ENCODE measurements around the gene CALHM4. TPM values are rescaled to one million over a fixed set of nuclear protein-coding genes. Genes with fewer than 3 reads are reported as not detected.

Gene CALHM4
- total and polyA plus RNA-seq, 2 of the 4 experiments (the other 2 are of a cell fraction), result 0.07 TPM; not detected in 1

- no peak overlapping the region for H3K4me2 ChIP-seq (ENCODE audit: low read depth, low read length)
- in situ Hi-C loops (cut with MboI; ENCODE audit: low sequenced_read_pairs), result no loop called here
- H3K18ac ChIP-seq (ENCODE audit: low read depth, low read length), result no peak overlapping the region
- H3K4me3 ChIP-seq (ENCODE audit: insufficient read depth, low read depth, low read length), result no peak overlapping the region
- H2BK15ac ChIP-seq (ENCODE audit: low read depth, low read length), result no peak overlapping the region
- ChIA-PET CTCF (no interaction called here), POLR2A (ENCODE audit: unreplicated experiment) (no interaction called here)
- H3K27me3 ChIP-seq (ENCODE audit: control insufficient read depth, insufficient read depth, low read length), result no peaks in the 10 kb centered on the region
- no peaks in the 10 kb centered on the region for H3K9me3 ChIP-seq (ENCODE audit: control insufficient read depth, insufficient read depth, low read length)
- no peak overlapping the region for H4K91ac ChIP-seq (ENCODE audit: insufficient read depth, low read depth, low read length)
- H3K9ac ChIP-seq (ENCODE audit: low read depth, low read length), result no peak overlapping the region
- H4K5ac ChIP-seq (ENCODE audit: low read depth, low read length), result no peak overlapping the region
- H3K9me1 ChIP-seq (ENCODE audit: insufficient read depth, low read length), result no peaks in the 10 kb centered on the region
- no TSS peak for BruUV-seq (replicated peaks)
- H2BK5ac ChIP-seq (ENCODE audit: low read depth, low read length, poor library complexity, severe bottlenecking), result no peak overlapping the region
- no peak overlapping the region for H2BK120ac ChIP-seq (ENCODE audit: low read depth, low read length)
- H2AK9ac ChIP-seq (replicated peaks; ENCODE audit: low read depth, low read length, poor library complexity), result no peak overlapping the region
- no peaks in the 10 kb centered on the region for H3K4me1 ChIP-seq (ENCODE audit: control insufficient read depth, insufficient read depth, low read length)
- no peak for DNase-seq
- H2BK20ac ChIP-seq (ENCODE audit: low read depth, low read length), result no peak overlapping the region
- no peak overlapping the region for H2AFZ ChIP-seq (replicated peaks; ENCODE audit: low read length, poor library complexity)
- no peak overlapping the region for H3K56ac ChIP-seq (ENCODE audit: extremely low read depth, insufficient read depth, low read length)
- no peak for ATAC-seq (ENCODE audit: low read depth)
- H3K23ac ChIP-seq (ENCODE audit: low read depth, low read length), result no peak overlapping the region
- no peak overlapping the region for H3K4ac ChIP-seq (ENCODE audit: low read depth, low read length)
- TF ChIP-seq NFE2L2 (IDR thresholded peaks at IDR 0.05; ENCODE audit: low read depth, low read length), result no peak
- TF ChIP-seq MAZ (IDR thresholded peaks at IDR 0.05; ENCODE audit: borderline replicate concordance, low read depth, low read length), result no peak
- TF ChIP-seq MAFK (IDR thresholded peaks at IDR 0.05; ENCODE audit: low read depth, low read length), result no peak
- no peak for TF ChIP-seq USF2 (IDR thresholded peaks at IDR 0.05; ENCODE audit: low read depth, low read length)
- TF ChIP-seq POLR2A (IDR thresholded peaks at IDR 0.05; ENCODE audit: low read depth, low read length), result no peak
- TF ChIP-seq CHD1 (IDR thresholded peaks at IDR 0.05; ENCODE audit: low read depth, low read length), result no peak
- no peak for TF ChIP-seq FOS (IDR thresholded peaks at IDR 0.05; ENCODE audit: low read depth, low read length)
- TF ChIP-seq SMC3 (IDR thresholded peaks at IDR 0.05; ENCODE audit: low read depth, low read length), result no peak
- no peak for TF ChIP-seq RFX5 (IDR thresholded peaks at IDR 0.05; ENCODE audit: low read depth, low read length)
- no peak for TF ChIP-seq MXI1 (IDR thresholded peaks at IDR 0.05; ENCODE audit: borderline replicate concordance, low read depth, low read length)
- no peak for TF ChIP-seq BHLHE40 (IDR thresholded peaks at IDR 0.05; ENCODE audit: low read depth, low read length)
- no peak for TF ChIP-seq RAD21 (IDR thresholded peaks at IDR 0.05; ENCODE audit: low read length)
- no peak for TF ChIP-seq ELK1 (IDR thresholded peaks at IDR 0.05; ENCODE audit: borderline replicate concordance, low read depth, low read length)
- TF ChIP-seq RCOR1 (IDR thresholded peaks at IDR 0.05; ENCODE audit: insufficient replicate concordance, low read length), result no peak
- no peak for TF ChIP-seq CTCF (conservative IDR thresholded peaks at IDR 0.05; ENCODE audit: low read depth, low read length)
- H3K14ac ChIP-seq (replicated peaks; ENCODE audit: low read depth, low read length), result no peak overlapping the region
- no peaks in the 10 kb centered on the region for H4K20me1 ChIP-seq (ENCODE audit: insufficient read depth, low read length)
- H4K8ac ChIP-seq (ENCODE audit: low read depth in 2 of 2, low read length in 2 of 2), result no peak overlapping the region
- H3K79me1 ChIP-seq (ENCODE audit: low read depth in 1 of 2, low read length in 2 of 2), result peaks cover 9 to 15% of the 10 kb centered on the region in 2 experiments; a peak in 3 of 4 replicates
- intact Hi-C loops (cut with micrococcal nuclease), result loop anchor here (5.0 kb wide), 1 partner anchor 66 kb away; no protein-coding TSS in a partner anchor
- H3K36me3 ChIP-seq (ENCODE audit: control insufficient read depth, insufficient read depth, low read length), result peaks cover 15% of the 10 kb centered on the region
- dilution Hi-C loops (cut with HindIII; ENCODE audit: low sequenced_read_pairs, unreplicated experiment), result no loop called here
- H2AK5ac ChIP-seq (ENCODE audit: low read depth, low read length), result no peak overlapping the region
- H3K27ac ChIP-seq (ENCODE audit: insufficient read depth, low read length), result no peak overlapping the region
Measured at GRCh38 chr6:116586276-116586675, 32.7 kb downstream of the CALHM4 start.
